Fibroblast of the aortic adventitia (primary cell): ENCODE measurements around the gene AGPAT3. TPM values are rescaled to one million over a fixed set of nuclear protein-coding genes. Genes with fewer than 3 reads are reported as not detected.

ENCODE experiments used
- DNase-seq: peaks from one replicate; pipeline ENCODE4 v3.0.0-alpha.2; 2010; ENCODE audit warnings: low read depth
- H3K4me3 ChIP-seq: 2 replicates; pipeline ENCODE4 v1.5.1; 2011; ENCODE audit warnings: low read depth, mild to moderate bottlenecking, control low read depth, low read length, moderate library complexity
- total RNA-seq: library from RNA; depleted of rRNA; stranded (reverse); fragments of >200 nt; gene quantifications from 2 replicates; pipeline ENCODE4 v1.2.3, GENCODE V29; 2012; ENCODE audit warnings: low replicate concordance
- TF ChIP-seq, protein P1 (sequence below): IDR thresholded peaks from 2 replicates; pipeline ENCODE4 v1.5.1; 2011; ENCODE audit warnings: mild to moderate bottlenecking, low read length, control low read depth, inconsistent platforms; ENCODE audit not compliant: insufficient read depth

The AGPAT3 gene
- total RNA-seq, 1 donor: 29.0 TPM

DNA sequence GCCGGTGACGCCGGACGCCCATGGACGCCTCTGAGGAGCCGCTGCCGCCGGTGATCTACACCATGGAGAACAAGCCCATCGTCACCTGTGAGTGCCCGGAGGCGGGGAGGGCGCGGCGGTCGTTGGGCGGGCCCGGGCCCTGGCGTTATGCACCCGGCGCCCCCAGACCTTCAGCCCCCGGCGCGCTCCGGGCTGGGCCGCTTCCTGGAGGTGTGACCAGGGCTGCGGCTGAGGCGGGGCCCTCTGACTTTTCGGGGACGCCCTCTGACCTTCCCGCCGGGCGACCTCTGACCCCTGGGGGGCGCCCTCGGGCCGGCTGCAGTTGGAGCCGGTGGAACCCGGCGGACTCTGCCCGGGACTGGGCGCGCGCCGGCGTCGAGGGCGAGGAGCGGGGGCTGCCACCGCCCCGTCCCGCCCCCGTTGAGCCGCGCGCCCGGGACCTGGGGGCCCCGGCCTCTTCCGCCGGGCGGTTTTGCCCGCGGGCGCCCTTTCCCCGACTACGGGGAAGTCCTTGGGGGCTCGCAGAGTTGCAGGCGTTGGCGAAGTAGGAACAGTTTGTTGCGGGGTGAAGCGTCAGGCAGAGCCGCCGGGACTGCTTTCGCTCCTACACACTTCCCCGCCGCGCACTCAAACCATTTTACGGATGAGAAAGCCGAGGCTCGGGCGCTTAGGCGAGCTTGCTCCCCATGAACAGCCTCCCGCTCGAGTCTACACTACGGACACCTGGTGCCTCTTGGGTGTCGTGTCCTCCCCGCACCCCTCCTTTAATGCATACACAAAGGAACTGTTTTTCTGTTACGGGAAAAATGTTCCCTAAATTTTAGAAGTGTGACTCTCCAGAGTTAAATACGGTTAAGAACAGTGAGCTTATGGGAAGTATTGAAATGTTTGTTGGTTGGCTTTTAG lies 147.7 kb downstream of the AGPAT3 start:
- DNase-seq: peak; percentile 23

DNA sequence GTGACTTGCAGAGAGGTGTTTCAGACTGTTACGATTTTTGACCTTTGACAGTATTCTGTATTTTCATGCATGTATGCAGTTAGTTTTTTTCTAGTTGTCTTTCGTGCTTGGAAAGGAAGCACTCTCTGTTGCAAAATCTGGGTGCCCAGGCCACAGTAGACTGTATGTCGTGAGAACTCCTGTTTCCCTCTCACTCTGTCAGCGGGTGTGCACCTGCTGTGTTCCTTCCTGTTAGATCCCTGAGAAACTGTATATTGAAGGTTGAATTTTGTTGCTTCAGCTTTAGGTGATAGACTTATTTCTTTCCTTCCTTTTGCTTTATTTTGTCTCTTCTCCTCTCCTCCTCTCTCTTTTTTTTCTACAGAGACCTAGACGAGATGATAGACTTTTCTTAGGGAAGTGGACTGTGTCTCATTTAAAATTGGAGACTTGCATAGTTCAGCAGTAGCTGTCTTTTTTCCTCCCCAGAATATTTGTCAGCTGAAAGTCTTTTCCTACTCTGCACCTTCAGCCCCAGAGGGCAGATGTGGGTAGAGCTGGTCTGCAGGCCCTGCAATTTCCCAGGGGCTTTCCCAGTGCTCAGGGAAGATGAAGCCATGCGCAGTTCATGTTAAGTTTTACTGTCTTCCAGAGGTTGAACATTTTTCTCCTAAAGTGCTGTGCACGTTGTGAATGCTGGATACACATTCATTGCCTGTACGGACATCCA lies 148.5 kb downstream of the AGPAT3 start:
- DNase-seq: peak; percentile 14
- TF ChIP-seq, protein P1, sequence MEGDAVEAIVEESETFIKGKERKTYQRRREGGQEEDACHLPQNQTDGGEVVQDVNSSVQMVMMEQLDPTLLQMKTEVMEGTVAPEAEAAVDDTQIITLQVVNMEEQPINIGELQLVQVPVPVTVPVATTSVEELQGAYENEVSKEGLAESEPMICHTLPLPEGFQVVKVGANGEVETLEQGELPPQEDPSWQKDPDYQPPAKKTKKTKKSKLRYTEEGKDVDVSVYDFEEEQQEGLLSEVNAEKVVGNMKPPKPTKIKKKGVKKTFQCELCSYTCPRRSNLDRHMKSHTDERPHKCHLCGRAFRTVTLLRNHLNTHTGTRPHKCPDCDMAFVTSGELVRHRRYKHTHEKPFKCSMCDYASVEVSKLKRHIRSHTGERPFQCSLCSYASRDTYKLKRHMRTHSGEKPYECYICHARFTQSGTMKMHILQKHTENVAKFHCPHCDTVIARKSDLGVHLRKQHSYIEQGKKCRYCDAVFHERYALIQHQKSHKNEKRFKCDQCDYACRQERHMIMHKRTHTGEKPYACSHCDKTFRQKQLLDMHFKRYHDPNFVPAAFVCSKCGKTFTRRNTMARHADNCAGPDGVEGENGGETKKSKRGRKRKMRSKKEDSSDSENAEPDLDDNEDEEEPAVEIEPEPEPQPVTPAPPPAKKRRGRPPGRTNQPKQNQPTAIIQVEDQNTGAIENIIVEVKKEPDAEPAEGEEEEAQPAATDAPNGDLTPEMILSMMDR: no peak

More for the DNA sequence above, 147.7 kb downstream of the AGPAT3 start:
- TF ChIP-seq, protein P1: no peak
- H3K4me3 ChIP-seq: peak overlapping the region; percentile 81

DNA sequence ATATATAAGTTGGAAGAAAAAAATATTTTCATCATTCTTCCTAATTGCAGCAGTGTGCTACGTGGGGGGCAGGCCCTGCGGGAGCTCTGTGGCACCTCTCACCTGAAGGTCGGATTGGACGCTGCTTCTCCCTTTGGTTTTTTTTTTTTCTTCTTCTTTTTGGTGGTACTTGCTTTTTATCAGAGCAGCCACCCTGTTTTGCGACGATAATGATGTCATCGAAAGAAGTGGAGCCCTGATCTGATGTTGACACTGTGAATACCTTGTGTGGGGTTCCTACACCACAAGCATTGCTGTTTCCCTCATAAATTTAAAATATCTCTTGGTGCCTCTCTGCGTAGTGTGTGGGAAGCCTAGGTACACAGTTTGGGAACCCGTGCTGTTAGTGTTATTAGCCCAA lies 152.6 kb downstream of the AGPAT3 start:
- DNase-seq: no peak
- H3K4me3 ChIP-seq: no peak overlapping the region

More for the DNA sequence above, 148.5 kb downstream of the AGPAT3 start:
- peak overlapping the region; percentile 81 for H3K4me3 ChIP-seq

DNA sequence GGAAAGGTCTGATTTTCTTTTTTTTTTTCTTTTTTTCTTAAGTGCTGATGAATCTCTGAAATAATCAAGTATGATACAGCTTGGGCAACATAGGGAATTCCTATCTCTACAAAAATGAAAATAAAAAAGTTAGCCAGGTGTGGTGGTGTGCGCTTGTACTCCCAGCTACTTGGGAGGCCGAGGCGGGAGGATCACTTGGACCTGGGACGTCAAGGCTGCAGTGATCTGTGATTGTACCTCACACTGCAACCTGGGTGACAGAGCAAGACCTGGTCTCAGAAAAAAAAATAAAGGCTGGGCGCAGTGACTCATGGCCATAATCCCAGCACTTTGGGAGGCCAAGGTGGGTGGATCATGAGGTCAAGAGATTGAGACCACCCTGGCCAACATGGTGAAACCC lies 153.1 kb downstream of the AGPAT3 start:
- TF ChIP-seq, protein P1: no peak
- DNase-seq: no peak

More for the DNA sequence above, 152.6 kb downstream of the AGPAT3 start:
- TF ChIP-seq, protein P1: no peak

DNA sequence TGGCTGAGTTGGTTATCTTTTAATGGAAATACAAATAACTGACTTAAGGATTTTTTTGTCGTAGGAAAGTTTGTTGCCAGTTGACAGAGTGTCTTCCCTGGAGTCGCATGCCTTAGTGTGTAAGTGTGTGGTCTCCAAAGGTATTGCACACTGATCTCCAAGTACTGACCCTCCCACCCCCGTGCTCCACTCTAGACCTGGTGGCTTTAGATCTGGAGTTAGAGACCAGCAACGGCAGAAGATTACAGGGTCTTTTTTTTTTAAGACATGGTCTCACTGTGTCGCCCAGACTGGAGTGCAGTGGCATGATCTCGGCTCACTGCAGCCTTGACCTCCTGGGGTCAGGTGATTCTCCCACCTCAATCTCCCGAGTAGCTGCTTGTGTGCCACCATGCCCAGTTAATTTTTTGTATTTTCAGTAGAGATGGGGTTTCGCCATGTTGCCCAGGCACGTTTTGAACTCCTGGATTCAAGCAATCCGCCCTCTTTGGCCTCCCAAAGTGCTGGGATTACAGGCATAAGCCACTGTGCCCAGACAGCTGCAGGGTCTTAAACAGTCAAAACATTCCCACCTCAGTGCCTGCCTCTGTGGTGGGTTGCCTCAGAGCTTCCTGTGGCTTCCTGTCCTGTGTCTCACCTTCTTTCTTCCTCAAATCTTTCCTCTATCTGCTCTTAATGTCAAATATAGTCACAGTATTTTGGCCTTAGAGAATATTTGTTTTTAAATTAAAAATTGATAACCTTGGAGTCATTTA lies 154.0 kb downstream of the AGPAT3 start:
- H3K4me3 ChIP-seq: no peak overlapping the region
- TF ChIP-seq, protein P1: no peak
- no peak for DNase-seq

More for the DNA sequence above, 153.1 kb downstream of the AGPAT3 start:
- no peak overlapping the region for H3K4me3 ChIP-seq

DNA sequence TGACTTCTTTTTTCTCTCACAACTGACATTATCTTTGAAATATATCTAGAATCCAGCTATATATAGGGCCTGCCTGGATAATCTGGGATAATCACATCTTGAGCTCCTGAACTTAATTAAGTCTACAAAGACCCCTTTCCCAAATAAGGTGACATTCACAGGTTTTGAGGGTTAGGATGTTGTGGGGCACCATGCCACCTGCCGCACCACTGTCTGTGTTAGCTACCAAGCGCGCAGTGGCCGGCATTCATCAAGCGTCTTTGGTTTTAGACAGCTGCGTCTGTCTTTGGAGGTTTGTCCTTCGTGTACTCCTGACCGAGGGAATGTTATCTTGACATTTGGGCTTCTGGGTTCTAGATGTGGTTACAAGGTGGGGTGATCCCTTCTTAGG lies 154.5 kb downstream of the AGPAT3 start:
- DNase-seq: no peak
- TF ChIP-seq, protein P1: no peak
- no peak overlapping the region for H3K4me3 ChIP-seq
